OCI-M2 (cell line): Measurements from ENCODE around the gene KLHL7.
"Not testable (repeated sequence)": the region's sequence is repeated elsewhere in the genome, so short reads cannot be mapped to it uniquely, and the experiment has no call there.

ENCODE experiments used
- DNase-seq: peaks from one replicate; lab custom pipeline; 2025; ENCODE audit not compliant: unreplicated experiment; lab: John Stamatoyannopoulos, UW

Gene KLHL7

DNA sequence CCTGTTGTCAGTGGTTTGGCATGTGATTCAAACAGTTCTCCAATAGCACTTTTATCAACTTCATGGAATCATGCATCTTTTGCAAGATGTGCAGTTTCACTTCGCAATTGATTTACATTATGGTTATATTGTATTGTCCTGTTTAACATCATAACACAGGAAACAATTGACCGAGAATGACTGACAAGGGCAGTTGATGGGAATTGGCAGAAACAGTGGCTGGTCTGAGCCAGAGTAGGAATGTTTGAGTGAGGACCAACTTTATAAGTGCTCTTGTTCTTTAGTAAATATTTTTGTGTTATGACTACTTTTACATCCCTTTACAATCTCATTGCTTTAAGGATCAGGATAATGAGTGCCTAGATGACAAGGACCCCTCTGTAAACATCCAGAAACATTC lies 2.2 kb downstream of the KLHL7 start:
- DNase-seq, result no peak

- no peak for DNase-seq
Measured at GRCh38 chr7:23108995-23109394, 3.4 kb downstream of the KLHL7 start.

DNA sequence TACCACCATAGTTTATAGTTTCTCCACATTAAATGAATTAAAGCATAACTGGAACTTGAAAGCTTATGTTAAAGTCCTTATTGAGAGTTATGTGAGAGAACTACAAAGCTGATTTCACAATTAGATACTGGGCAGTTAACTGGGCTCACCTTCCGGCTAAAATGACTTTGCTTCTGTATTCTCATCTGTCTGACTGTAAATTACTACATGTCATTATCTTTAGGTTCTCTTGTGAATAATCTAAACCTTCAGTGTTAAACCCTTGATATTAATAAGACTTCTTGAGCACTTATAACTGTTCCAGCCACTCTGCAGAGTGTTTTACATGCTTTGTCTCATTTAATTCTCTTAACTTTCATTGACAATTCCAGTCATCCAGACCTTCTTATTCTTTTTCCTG lies 3.9 kb downstream of the KLHL7 start:
- no peak for DNase-seq

DNA sequence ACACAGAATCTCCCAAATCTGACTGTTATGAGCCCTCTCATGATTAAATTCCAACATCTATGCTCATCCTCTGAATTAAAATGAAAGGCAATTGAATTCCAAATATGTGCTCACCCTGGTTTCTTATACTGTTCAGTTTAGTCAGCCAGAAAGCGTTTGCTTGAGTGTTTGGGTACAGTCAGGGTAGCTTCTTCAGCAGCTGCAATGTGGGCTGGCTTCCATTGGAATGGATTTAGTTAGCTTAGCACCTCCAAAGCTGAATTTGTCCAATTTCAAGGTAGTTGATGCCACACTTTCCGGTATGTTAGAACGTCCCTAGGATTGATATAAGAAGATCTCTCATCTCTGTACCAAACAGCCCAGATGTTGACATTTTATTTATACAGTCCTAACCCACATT lies 9.3 kb downstream of the KLHL7 start:
- DNase-seq, result no peak

DNA sequence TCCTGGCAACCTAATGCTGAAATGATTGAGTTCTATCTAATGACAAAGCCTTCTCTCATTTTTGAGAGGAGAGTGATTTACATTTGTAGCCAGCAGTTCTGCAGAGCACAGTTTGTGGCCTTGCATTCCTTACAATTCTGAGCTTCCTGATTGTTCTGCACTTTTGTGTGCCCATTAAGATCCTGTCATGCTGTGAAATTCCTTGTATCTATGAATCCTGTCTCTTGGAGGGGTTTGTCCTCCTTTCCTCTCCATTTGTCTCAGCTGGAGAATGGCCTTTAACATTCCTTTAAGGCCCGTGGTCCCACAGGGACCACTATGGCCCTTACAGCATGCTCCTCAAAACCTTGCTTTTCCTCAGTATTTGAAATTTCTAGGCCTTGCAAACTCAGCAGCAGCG lies 10.4 kb downstream of the KLHL7 start:
- no peak for DNase-seq

- DNase-seq, result no peak
Measured at GRCh38 chr7:23117841-23118240, 12.3 kb downstream of the KLHL7 start.

DNA sequence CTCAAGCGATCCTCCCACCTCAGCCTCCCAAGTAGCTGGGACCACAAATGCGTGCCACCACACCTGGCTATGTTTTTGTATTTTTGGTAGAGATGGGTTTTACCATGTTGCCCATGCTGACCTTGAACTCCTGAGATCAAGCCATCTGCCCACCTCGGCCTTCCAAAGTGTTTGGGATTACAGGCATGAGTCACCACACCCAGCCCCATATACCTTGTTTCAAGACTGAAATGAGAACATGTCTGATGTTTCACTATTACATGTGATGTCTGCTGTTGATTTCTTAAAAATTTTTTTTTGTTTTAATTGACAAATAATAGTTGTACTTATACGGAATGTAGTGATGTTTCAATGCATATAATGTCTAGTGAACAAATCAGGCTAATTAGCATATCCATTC lies 14.5 kb downstream of the KLHL7 start:
- no peak for DNase-seq

DNA sequence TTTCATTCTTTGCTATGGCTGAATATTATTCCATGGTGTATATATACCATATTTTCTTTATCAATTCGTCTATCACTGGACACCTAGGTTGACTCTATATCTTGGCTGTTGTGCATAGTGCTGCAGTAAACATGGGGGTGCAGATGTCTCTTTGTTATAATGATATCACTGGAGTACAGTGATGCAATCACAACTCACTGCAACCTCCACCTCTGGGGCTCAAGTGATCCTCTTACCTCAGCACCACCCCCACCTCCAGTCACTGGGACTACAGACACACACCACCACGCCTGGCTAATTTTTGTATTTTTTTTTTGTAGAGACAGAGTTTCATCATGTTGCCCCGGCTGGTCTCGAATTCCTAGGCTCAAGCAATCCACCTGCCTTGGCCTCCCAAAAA lies 15.6 kb downstream of the KLHL7 start:
- no peak for DNase-seq

DNA sequence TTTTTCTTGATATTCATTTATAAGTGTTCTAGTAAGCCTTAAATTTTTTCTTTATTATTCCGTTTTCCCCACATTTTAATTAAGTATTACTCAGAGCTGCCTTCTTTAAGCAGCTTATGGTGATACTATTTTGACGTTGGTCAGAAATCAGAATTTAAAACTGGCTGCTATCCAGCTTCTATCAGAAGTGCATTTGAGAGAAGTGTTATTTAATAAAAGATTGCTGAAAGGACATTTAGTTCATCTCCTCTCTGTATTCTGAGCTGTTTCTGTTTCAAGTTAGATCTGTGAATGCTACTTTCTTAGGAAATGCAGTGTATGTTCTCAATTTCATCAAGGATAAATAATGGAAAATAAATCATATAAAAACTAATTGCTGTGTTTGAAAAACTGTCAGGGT lies 17.4 kb downstream of the KLHL7 start:
- no peak for DNase-seq

DNA sequence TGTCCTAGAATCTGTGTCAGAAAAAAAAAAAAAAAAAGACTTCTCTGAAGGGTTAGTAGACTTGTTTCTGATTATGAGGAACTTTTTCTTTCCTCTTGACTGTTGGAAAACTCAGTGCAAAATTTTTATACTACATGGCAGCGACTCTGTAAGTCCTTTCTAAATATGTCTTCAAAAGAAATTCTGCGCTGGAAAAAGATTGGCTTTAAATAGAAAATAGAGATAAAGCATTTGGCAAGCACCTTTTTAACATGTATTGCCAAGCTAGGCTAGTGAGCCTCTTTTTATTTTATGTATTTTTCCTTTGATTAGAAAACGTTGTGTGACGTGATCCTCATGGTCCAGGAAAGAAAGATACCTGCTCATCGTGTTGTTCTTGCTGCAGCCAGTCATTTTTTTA lies 17.9 kb downstream of the KLHL7 start:
- no peak for DNase-seq

DNA sequence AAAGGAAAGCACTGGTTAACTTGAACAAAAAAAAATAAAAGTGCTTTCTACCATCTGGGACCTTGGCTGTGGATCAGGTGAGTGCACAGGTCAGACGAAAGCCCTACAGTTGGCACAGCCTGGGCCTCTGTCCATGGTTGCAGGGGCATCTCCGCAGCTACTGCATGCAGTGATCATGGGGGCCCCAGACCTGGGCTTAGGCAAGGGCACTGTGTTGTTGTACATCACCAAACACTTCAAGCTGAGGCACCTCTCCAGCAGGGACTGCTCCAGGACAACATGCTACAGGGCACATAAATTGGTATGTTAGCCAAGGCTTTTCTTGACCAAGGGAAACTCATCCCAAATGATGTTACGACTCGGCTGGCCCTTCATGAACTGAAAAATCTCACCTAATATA lies 23.5 kb downstream of the KLHL7 start:
- DNase-seq, result no peak

DNA sequence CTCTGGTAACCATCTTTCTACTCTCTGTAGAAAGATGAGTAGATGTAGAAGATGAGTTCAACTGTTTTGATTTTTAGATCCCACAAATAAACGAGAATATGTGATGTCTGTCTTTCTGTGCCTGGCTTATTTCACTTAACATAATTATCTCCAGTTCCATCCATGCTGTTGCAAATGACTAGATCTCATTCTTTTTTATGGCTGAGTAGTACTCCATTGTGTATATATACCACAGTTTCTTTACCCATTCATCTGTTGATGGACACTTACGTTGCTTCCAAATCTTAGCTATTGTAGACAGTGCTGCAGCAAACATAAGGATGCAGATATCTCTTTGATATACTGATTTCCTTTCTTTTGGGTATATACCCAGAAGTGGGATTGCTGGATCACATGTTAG lies 26.2 kb downstream of the KLHL7 start:
- DNase-seq, result not testable (repeated sequence)

DNA sequence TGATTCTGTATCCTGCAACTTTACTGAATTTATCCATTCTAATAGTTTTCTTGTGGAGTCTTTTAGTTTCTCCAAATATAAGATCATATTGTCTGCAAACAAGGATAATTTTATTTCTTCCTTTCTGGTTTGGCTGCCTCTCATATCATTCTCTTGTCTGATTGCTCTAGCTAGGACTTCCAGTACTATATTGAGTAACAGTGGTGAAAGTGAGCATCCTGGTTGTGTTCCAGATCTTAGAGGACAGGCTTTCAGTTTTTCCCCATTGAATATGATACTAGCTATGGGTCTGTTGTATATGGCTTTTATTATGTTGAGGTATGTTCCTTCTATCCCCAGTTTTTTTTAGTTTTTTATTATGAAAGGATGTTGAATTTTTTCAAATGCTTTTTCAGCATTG lies 28.2 kb downstream of the KLHL7 start:
- no peak for DNase-seq

GRCh38 chr7:23135755-23136154 lies 30.2 kb downstream of the KLHL7 start:
- no peak for DNase-seq

- DNase-seq, result no peak
Measured at GRCh38 chr7:23136216-23136615, 30.6 kb downstream of the KLHL7 start.

DNA sequence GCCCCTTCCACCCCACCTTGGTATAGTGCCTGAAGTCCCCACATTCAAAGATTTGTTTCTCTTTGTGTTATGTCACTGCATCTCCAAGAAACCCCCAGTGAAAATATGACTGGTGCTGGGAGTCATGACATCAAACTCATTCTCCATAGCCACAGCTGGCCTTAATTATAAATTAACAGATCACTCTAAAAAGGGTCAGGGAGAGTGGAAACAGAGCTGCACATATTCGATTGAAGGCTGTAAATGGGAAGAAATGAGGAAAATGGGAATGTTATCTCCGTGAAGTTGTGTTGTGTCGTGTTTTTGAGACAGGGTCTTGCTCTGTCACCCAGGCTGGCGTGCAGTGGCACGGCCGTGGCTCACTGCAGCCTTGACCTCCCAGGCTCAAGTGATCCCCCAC lies 52.1 kb downstream of the KLHL7 start:
- DNase-seq, result no peak

GRCh38 chr7:23158546-23158945 lies 53.0 kb downstream of the KLHL7 start:
- no peak for DNase-seq

DNA sequence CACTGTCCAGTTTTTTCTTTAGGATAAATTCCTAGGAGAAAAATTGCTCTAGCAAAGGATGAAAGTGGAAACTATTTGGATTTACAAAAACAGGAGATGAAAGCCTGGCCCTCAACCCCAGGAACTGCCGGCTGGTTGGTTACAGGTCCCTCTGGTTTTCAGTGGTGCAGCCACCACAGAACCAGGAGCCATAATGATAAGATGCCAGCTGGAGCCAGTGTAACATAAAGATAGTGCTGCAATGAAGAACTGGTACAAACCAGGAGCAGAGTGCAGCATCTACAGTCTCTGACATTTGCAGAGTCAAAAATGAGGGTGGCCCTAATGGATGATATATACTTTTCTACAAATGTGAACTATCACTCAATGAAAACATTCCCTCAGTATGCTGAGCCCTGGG lies 55.9 kb downstream of the KLHL7 start:
- no peak for DNase-seq

- no peak for DNase-seq
Measured at GRCh38 chr7:23164846-23165245, 59.3 kb downstream of the KLHL7 start.

GRCh38 chr7:23165316-23165715 lies 59.7 kb downstream of the KLHL7 start:
- DNase-seq, result no peak

- no peak for DNase-seq
Measured at GRCh38 chr7:23167691-23168090, 62.1 kb downstream of the KLHL7 start.

DNA sequence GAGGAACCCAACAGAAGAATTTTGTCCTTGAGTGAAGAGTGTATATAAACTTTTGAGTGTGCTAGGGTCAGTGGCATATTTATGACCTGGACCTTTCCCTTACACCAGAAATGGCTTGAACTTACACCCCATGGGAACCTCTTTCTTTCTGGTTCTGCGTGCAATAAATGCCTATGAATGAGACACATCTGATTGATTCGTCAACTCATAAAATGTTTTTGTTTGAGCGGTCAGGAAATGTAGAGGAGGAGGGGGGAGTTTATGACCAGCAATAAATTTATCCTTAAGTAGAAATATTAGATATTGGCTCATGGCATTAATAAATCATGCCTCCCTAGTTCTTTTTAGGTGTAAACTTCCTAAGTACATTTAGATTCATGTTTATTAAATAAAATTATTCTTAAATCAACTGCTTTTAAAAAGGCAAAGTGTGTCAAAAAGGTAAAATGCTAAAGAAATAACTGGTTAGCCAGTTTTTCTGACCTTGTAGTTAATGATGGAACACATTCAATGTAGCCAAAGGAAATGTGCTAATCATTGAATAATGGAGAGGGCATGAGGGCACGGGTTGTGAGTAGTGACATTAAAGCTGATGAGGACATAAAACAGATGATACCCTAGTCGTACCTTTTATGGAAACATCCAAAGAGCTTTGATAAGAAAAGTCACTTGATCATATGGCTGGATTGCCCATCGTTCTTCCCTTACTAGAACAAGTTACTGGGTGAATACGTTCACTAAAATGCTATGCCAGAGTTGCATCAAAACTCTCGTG lies 62.7 kb downstream of the KLHL7 start:
- DNase-seq, result no peak

DNA sequence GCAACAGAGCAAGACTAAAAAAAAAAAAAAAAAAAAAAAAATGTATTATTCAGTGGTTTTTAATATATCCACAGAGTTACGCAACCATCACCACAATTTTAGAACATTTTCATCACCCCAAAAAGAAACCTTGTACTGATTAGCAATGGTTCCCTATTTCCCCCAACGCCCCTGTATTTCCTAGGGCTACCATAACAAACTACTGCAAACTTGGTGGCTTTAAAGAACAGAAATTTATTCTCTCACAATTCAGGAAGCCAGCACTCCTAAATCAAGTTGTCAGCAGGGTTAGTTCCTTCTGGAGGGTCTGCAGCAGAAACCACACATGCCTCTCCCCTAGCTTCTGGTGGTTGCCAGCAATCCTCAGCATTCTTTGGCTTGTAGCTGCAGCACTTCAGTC lies 70.4 kb downstream of the KLHL7 start:
- DNase-seq, result no peak
